ENCODE results near the gene RBM19.
A peak's percentile ranks its signal among the peaks of the same experiment; 100 is the strongest.

The RBM19 gene

DNA sequence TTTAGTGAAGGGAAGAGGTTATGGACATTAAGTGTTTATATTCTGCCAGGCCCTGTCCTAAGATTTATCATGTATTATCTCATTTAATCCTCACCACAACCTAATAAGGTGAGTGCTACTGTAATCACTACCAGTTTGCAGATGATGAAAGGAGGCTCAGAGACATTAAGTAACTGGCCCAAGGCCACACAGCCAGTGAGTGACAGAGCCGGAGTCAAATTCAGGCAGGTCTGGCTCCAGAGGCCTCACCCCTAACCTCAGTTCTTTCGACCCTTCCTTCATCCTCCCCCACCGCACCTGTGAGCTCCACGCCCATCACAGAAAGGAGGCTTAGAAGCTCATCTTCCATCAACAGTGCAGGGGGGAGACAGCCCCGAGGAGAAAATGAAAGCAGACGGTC is 197.3 kb downstream of the RBM19 start:
- TF ChIP-seq, protein P1, sequence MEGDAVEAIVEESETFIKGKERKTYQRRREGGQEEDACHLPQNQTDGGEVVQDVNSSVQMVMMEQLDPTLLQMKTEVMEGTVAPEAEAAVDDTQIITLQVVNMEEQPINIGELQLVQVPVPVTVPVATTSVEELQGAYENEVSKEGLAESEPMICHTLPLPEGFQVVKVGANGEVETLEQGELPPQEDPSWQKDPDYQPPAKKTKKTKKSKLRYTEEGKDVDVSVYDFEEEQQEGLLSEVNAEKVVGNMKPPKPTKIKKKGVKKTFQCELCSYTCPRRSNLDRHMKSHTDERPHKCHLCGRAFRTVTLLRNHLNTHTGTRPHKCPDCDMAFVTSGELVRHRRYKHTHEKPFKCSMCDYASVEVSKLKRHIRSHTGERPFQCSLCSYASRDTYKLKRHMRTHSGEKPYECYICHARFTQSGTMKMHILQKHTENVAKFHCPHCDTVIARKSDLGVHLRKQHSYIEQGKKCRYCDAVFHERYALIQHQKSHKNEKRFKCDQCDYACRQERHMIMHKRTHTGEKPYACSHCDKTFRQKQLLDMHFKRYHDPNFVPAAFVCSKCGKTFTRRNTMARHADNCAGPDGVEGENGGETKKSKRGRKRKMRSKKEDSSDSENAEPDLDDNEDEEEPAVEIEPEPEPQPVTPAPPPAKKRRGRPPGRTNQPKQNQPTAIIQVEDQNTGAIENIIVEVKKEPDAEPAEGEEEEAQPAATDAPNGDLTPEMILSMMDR (IDR thresholded peaks at IDR 0.05; ENCODE audit: insufficient read depth, low read depth, low read length, missing control alignments) = no peak
- no peak overlapping the region for H3K4me3 ChIP-seq (ENCODE audit: low read length)
- no peak for DNase-seq (ENCODE audit: low read depth)

DNA sequence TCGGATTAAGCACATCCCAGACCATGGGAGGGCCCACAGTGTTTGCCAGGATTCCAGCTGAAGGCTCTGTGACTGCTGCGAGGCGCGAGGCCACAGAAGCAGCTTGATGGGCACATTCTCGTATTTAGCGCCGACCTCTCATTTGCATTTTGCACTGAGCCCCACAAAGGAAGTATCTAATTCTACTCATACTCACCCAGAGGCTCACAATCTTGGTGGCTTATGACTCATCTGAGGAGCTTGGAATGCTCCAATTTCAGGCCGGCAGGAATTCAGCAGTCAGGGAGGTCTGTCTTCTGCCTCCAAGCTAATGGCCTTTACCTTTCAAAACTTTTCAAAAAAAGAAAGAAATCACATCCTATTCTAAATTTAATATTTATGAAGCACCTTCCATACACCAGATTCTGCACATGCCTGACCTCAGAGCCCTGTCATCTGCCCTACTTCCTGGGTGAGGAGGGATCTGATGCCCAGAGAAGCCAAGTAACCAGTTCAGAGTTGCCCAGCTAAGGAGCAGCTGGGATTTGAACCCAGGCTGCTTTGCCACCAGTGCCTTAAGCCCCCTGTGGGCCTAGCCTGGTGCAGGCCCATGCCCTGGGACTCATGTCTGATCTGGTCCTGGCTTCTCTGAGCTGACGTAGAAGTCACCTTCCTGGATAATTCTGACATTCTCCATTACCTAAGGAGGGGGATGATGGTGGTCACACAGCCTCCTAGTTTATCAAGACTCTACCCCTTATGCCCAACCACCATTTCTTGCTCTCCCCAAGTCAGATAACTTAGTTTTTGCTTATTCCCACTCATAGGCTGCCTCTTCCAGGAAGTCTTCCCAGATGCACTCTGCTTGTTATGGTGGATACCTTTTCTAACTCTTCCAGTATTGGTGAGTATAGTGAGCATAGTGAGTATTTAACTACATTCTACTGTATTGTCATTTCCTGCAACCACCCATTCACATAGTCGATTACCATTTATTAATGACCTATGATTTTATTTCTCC is 198.9 kb downstream of the RBM19 start:
- TF ChIP-seq, protein P1 (IDR thresholded peaks at IDR 0.05; ENCODE audit: insufficient read depth, low read depth, low read length, missing control alignments) = no peak
- H3K4me3 ChIP-seq (ENCODE audit: low read length) = no peak overlapping the region
- peak; percentile 50 for DNase-seq (ENCODE audit: low read depth)
